Measurements from ENCODE around the gene PCMTD2.

The PCMTD2 gene

GRCh38 chr20:64255361-64256281 lies at the start of gene PCMTD2:
PCMTD2 (plus strand) TSS chr20:64255748; CDS start chr20:64259966, 4,218 bp downstream.
- Histone ChIP-seq H3K9me3 (ENCODE audit: control insufficient read depth in 2 of 2, low read length in 2 of 2) (no peaks in the 10 kb centered on the region), H3K4me1 (ENCODE audit: control insufficient read depth, insufficient read depth, low read length) (peaks cover 25% of the 10 kb centered on the region), H3K4me3 (ENCODE audit: low read length in 2 of 2) (peak within 1 kb of the TSS; percentile 67 to 86), H3K27me3 (ENCODE audit: control insufficient read depth in 1 of 2, insufficient read depth in 2 of 2, low read length in 2 of 2) (peaks cover 6 to 8% of the 10 kb centered on the region in 2 donors), H3K9ac (ENCODE audit: low read length in 2 of 2) (peak within 1 kb of the TSS; percentile 70 to 81), H3K36me3 (ENCODE audit: control insufficient read depth in 2 of 2, insufficient read depth in 2 of 2, low read length in 2 of 2) (no peaks in the 10 kb centered on the region), H3K27ac (ENCODE audit: low read length) (peak within 1 kb of the TSS; percentile 67)

- H3K4me3 ChIP-seq (ENCODE audit: low read length in 2 of 2) = no peak overlapping the region
- no peak overlapping the region for H3K27ac ChIP-seq (ENCODE audit: low read length)
- H3K9ac ChIP-seq (ENCODE audit: low read length in 2 of 2) = no peak overlapping the region
- peaks cover 0 to 10% of the 10 kb centered on the region in 2 donors for H3K27me3 ChIP-seq (ENCODE audit: control insufficient read depth in 1 of 2, insufficient read depth in 2 of 2, low read length in 2 of 2)
- no peaks in the 10 kb centered on the region for H3K9me3 ChIP-seq (ENCODE audit: control insufficient read depth in 2 of 2, low read length in 2 of 2)
- H3K4me1 ChIP-seq (ENCODE audit: control insufficient read depth, insufficient read depth, low read length) = no peaks in the 10 kb centered on the region
- H3K36me3 ChIP-seq (ENCODE audit: control insufficient read depth in 2 of 2, insufficient read depth in 2 of 2, low read length in 2 of 2) = no peaks in the 10 kb centered on the region
These were observed 48.9 kb upstream of the PCMTD2 start for GRCh38 chr20:64206614-64207013.

- no peak overlapping the region for H3K9ac ChIP-seq (ENCODE audit: low read length in 2 of 2)
These were observed 47.6 kb upstream of the PCMTD2 start for GRCh38 chr20:64207641-64208590.

GRCh38 chr20:64209148-64209547 lies 46.4 kb upstream of the PCMTD2 start:
- Histone ChIP-seq H3K4me3 (ENCODE audit: low read length in 2 of 2) (no peak overlapping the region), H3K9me3 (ENCODE audit: control insufficient read depth in 2 of 2, low read length in 2 of 2) (no peaks in the 10 kb centered on the region), H3K4me1 (ENCODE audit: control insufficient read depth, insufficient read depth, low read length) (peaks cover 20% of the 10 kb centered on the region), H3K9ac (ENCODE audit: low read length in 2 of 2) (no peak overlapping the region), H3K27ac (ENCODE audit: low read length) (no peak overlapping the region), H3K36me3 (ENCODE audit: control insufficient read depth in 2 of 2, insufficient read depth in 2 of 2, low read length in 2 of 2) (no peaks in the 10 kb centered on the region), H3K27me3 (ENCODE audit: control insufficient read depth in 1 of 2, insufficient read depth in 2 of 2, low read length in 2 of 2) (peaks cover 0 to 3% of the 10 kb centered on the region in 2 donors)

More at GRCh38 chr20:64207641-64208590, 47.6 kb upstream of the PCMTD2 start:
- H3K4me3 ChIP-seq (ENCODE audit: low read length in 2 of 2) = no peak overlapping the region
- no peaks in the 10 kb centered on the region for H3K9me3 ChIP-seq (ENCODE audit: control insufficient read depth in 2 of 2, low read length in 2 of 2)
- peaks cover 0 to 7% of the 10 kb centered on the region in 2 donors for H3K27me3 ChIP-seq (ENCODE audit: control insufficient read depth in 1 of 2, insufficient read depth in 2 of 2, low read length in 2 of 2)
- no peaks in the 10 kb centered on the region for H3K36me3 ChIP-seq (ENCODE audit: control insufficient read depth in 2 of 2, insufficient read depth in 2 of 2, low read length in 2 of 2)
- no peak overlapping the region for H3K27ac ChIP-seq (ENCODE audit: low read length)
- H3K4me1 ChIP-seq (ENCODE audit: control insufficient read depth, insufficient read depth, low read length) = peaks cover 8% of the 10 kb centered on the region

- Histone ChIP-seq H3K27me3 (ENCODE audit: control insufficient read depth in 1 of 2, insufficient read depth in 2 of 2, low read length in 2 of 2) (peaks cover 0 to 3% of the 10 kb centered on the region in 2 donors), H3K9me3 (ENCODE audit: control insufficient read depth in 2 of 2, low read length in 2 of 2) (no peaks in the 10 kb centered on the region), H3K9ac (ENCODE audit: low read length in 2 of 2) (no peak overlapping the region), H3K36me3 (ENCODE audit: control insufficient read depth in 2 of 2, insufficient read depth in 2 of 2, low read length in 2 of 2) (no peaks in the 10 kb centered on the region), H3K4me1 (ENCODE audit: control insufficient read depth, insufficient read depth, low read length) (peaks cover 30% of the 10 kb centered on the region), H3K4me3 (ENCODE audit: low read length in 2 of 2) (no peak overlapping the region), H3K27ac (ENCODE audit: low read length) (no peak overlapping the region)
These were observed 44.7 kb upstream of the PCMTD2 start for GRCh38 chr20:64210656-64211369.

- peak overlapping the region; percentile 76 for H3K27ac ChIP-seq (ENCODE audit: low read length)
- H3K27me3 ChIP-seq (ENCODE audit: control insufficient read depth in 1 of 2, insufficient read depth in 2 of 2, low read length in 2 of 2) = no peaks in the 10 kb centered on the region
- no peaks in the 10 kb centered on the region for H3K9me3 ChIP-seq (ENCODE audit: control insufficient read depth in 2 of 2, low read length in 2 of 2)
- peaks cover 40% of the 10 kb centered on the region for H3K4me1 ChIP-seq (ENCODE audit: control insufficient read depth, insufficient read depth, low read length)
- no peak overlapping the region for H3K9ac ChIP-seq (ENCODE audit: low read length in 2 of 2)
- H3K36me3 ChIP-seq (ENCODE audit: control insufficient read depth in 2 of 2, insufficient read depth in 2 of 2, low read length in 2 of 2) = no peaks in the 10 kb centered on the region
- H3K4me3 ChIP-seq (ENCODE audit: low read length in 2 of 2) = no peak overlapping the region
These were observed 43.5 kb upstream of the PCMTD2 start for GRCh38 chr20:64211874-64212658.

GRCh38 chr20:64212755-64213154 lies 42.8 kb upstream of the PCMTD2 start:
- Histone ChIP-seq H3K27ac (ENCODE audit: low read length) (peak overlapping the region; percentile 76), H3K9ac (ENCODE audit: low read length in 2 of 2) (peak overlapping the region in 1 of 2 donors; percentile 36), H3K4me3 (ENCODE audit: low read length in 2 of 2) (no peak overlapping the region)

GRCh38 chr20:64214113-64214512 lies 41.4 kb upstream of the PCMTD2 start:
- no peaks in the 10 kb centered on the region for H3K27me3 ChIP-seq (ENCODE audit: control insufficient read depth in 1 of 2, insufficient read depth in 2 of 2, low read length in 2 of 2)
- no peak overlapping the region for H3K4me3 ChIP-seq (ENCODE audit: low read length in 2 of 2)
- no peak overlapping the region for H3K9ac ChIP-seq (ENCODE audit: low read length in 2 of 2)
- H3K4me1 ChIP-seq (ENCODE audit: control insufficient read depth, insufficient read depth, low read length) = peaks cover 40% of the 10 kb centered on the region
- no peak overlapping the region for H3K27ac ChIP-seq (ENCODE audit: low read length)
- no peaks in the 10 kb centered on the region for H3K36me3 ChIP-seq (ENCODE audit: control insufficient read depth in 2 of 2, insufficient read depth in 2 of 2, low read length in 2 of 2)
- H3K9me3 ChIP-seq (ENCODE audit: control insufficient read depth in 2 of 2, low read length in 2 of 2) = no peaks in the 10 kb centered on the region

More at GRCh38 chr20:64212755-64213154, 42.8 kb upstream of the PCMTD2 start:
- no peaks in the 10 kb centered on the region for H3K9me3 ChIP-seq (ENCODE audit: control insufficient read depth in 2 of 2, low read length in 2 of 2)
- no peaks in the 10 kb centered on the region for H3K27me3 ChIP-seq (ENCODE audit: control insufficient read depth in 1 of 2, insufficient read depth in 2 of 2, low read length in 2 of 2)
- peaks cover 40% of the 10 kb centered on the region for H3K4me1 ChIP-seq (ENCODE audit: control insufficient read depth, insufficient read depth, low read length)
- H3K36me3 ChIP-seq (ENCODE audit: control insufficient read depth in 2 of 2, insufficient read depth in 2 of 2, low read length in 2 of 2) = no peaks in the 10 kb centered on the region

GRCh38 chr20:64214952-64215351 lies 40.6 kb upstream of the PCMTD2 start:
- no peaks in the 10 kb centered on the region for H3K36me3 ChIP-seq (ENCODE audit: control insufficient read depth in 2 of 2, insufficient read depth in 2 of 2, low read length in 2 of 2)
- no peaks in the 10 kb centered on the region for H3K9me3 ChIP-seq (ENCODE audit: control insufficient read depth in 2 of 2, low read length in 2 of 2)
- no peaks in the 10 kb centered on the region for H3K27me3 ChIP-seq (ENCODE audit: control insufficient read depth in 1 of 2, insufficient read depth in 2 of 2, low read length in 2 of 2)
- no peak overlapping the region for H3K27ac ChIP-seq (ENCODE audit: low read length)
- no peak overlapping the region for H3K4me3 ChIP-seq (ENCODE audit: low read length in 2 of 2)
- H3K9ac ChIP-seq (ENCODE audit: low read length in 2 of 2) = no peak overlapping the region
- peaks cover 40% of the 10 kb centered on the region for H3K4me1 ChIP-seq (ENCODE audit: control insufficient read depth, insufficient read depth, low read length)
